ENCODE measurements around the gene GSTA4.

The GSTA4 gene, protein sequence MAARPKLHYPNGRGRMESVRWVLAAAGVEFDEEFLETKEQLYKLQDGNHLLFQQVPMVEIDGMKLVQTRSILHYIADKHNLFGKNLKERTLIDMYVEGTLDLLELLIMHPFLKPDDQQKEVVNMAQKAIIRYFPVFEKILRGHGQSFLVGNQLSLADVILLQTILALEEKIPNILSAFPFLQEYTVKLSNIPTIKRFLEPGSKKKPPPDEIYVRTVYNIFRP

DNA sequence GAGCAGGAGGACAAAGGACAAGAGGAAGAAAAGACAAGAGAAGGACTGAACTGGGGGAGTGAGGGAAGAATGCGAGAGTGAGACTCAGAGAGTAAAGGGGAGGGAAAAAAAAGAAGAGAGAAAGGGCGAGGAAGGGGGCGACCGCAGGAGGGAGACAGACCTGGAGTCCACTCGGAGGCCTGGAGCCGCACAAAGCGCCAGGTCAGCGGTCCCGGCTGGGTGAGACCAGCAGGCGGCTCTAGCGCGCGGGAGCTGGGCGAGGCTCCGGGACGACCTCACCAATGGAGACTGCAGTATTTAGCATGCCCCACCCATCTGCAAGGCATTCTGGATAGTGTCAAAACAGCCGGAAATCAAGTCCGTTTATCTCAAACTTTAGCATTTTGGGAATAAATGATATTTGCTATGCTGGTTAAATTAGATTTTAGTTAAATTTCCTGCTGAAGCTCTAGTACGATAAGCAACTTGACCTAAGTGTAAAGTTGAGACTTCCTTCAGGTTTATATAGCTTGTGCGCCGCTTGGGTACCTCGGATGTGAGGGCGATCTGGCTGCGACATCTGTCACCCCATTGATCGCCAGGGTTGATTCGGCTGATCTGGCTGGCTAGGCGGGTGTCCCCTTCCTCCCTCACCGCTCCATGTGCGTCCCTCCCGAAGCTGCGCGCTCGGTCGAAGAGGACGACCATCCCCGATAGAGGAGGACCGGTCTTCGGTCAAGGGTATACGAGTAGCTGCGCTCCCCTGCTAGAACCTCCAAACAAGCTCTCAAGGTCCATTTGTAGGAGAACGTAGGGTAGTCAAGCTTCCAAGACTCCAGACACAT, at the start of gene GSTA4:
TSS of gene GSTA4 (minus strand) at position 196 of the 824 bp plus-strand sequence. CDS start 1,041 bp downstream, outside the sequence.
- peak; percentile 98 for DNase-seq

DNA sequence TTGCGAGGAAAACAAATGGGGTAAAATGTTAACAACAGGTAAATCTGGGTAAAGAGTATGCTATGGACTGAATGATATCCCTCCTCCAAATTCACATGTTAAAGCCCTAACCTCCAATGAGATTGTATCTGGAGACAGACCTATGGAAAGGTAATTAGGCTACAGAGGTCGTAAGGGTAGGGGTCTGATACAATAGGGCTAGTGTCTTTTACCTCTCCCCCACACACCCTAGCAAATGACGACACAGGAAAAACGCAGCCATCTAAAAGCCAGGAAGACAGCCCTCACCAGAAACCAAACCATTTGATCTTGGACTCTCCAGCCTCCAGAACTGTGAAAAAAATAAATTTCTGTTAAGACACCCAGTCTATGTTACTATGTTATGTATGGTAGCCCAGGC, 49.5 kb upstream of the GSTA4 start:
- DNase-seq = no peak

DNA sequence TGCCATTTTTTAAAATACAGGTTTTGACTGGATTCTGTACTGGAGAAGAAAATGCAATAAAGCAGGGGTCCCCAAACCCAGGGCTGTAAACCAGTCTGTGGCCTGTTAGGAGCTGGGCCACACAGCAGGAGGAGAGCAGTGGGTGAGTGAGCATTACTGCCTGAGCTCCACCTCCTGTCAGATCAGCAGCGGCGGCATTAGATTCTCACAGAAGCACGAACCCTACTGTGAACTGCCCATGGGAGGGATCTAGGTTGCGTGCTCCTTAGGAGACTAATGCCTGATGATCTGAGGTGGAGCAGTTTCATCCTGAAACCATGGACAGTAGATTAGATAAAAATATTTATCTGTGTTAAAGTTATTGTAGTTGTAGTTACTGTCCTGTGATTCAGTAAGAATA, 49.0 kb upstream of the GSTA4 start:
- DNase-seq = no peak

DNA sequence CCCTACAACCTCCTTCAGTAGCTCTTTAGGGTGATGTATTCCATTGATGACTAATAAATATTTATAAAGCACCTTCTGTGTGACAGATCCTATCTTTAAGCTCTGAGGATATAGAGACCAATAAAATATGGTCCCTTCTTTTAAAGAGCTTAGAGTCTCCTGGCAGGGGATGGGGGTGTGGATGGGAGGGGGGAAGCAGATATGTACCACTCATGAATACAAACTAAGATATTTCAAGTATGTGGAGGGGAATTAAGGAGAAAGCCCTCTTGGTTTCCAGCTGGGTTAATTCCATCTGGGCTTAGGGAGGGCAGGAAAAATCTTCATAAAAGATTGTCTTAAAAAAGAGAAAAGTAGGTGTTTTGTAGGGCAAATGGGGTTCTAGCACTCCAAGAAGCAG, 48.5 kb upstream of the GSTA4 start:
- DNase-seq = no peak

DNA sequence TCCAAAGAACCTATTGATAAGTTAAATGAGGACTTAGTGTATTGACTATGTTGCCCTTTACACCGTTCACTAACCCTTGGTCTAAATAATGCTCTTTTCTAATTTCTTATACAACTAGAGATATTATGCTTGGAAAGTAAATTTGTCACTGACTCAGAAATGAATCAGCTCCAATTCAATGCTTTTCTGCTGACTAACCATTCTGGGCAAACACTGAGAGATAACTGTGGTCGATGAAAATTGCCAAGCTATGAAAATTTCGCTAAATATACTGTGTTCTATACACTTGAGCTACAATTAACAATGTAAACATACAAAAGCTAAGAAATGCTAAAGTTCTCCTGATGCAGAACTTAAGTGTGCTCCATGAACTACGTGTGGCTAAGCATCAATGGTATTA, 47.0 kb upstream of the GSTA4 start:
- DNase-seq = no peak

DNA sequence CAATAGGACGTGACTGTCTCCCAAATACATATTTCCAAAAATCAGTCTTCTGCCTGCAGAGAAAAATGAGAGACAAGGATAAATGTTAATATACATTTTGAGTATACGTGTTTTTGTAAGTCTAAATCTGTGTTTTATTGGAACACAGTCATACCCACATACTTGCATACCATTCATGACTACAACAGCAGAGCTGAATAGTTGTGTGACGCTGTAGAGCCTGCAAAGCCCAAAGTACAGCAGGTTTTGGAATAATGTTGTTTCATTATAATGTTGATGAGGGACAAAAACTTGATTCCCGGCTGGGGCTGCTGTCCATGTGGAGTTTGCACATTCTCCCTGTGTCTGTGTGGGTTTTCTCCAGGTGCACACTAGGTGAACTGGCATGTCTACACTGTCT, 46.3 kb upstream of the GSTA4 start:
- no peak for DNase-seq

DNA sequence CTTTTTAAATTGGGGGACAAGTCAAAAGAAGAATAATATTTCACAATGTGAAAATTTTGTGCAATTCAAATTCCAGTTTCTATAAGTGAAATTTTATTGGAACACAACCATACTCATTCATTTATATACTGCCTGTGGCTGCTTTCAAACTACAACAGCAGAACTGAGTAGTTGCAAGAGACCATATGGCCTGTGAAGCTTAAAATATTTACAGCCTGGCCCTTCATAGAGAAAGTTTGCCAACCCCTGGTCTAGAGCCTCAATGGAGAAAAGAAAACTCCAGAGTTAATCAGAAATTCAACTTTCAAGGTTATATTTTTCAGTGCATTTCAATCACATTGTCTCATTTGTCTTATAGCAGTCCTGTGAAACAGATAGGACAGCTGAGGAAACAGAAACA, 43.5 kb upstream of the GSTA4 start:
- DNase-seq = no peak

DNA sequence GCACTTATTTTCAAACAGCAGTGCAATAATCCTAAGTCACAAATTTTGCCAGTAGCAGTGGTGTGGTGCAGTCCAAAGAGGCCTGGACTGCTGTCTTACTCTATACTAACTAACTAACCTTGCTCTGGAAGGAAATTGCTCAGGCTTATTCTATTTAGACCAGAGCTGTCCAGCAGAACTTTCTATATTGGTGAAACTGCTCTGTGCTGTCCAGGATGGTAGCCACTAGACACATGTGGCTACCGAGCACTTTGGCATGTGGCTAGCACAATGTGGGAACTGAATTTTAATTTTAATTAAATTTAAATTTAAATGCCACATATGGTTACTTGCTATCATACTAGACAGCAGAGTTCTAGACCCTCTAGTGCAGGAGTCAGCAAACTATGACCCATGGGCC, 43.1 kb upstream of the GSTA4 start:
- DNase-seq = no peak

DNA sequence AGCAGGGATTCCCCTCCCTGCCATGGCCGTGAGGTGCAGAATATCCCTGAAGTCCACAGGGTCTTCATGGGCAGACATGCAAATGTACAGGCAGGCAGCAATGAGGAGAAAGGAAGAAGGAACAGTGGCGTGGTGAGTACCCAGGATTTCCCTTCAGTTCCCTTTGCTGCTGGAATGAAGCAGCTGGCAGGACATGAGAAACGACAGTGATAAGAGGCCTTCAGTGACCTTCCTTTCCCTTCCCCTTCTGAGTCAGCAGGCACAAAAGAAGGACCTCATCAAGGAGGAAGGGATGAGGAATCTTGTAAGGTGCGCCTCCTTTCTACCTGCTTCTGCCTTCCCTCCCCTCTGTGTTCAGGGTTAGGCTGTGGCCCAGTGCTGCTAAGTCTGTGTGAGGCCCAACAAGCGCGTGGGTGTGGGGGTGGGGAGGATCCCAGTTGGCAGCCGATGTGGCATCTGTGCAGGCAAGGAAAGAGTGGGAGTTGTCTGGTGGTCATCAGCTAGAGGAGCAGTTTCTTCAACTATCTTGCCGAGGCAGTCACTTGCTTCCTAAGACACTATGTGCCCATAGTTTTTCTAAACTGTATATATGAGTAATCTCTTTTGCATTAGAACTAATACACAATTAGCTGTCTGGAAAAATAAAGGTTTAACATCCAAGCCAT, 40.6 kb upstream of the GSTA4 start:
- DNase-seq = no peak

DNA sequence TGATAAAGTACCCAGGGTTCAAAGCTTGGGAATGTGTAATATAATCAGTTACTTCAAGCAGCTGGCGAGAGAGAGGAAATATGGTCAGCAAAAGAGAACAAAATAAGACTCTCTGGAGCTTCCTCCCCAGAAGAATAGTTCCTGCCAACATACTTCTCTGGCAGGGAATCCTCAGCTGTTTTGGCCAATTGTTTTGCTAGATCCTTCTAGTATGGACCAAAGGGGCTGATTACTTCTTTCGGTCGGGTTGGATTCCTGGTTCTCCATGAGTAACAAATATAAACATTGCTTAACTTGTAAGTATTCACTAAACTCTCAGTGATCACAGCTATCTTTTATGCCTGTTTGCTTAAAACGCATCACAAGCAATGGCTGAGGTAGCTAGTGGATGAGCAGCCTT, 38.7 kb upstream of the GSTA4 start:
- peak; percentile 32 for DNase-seq

DNA sequence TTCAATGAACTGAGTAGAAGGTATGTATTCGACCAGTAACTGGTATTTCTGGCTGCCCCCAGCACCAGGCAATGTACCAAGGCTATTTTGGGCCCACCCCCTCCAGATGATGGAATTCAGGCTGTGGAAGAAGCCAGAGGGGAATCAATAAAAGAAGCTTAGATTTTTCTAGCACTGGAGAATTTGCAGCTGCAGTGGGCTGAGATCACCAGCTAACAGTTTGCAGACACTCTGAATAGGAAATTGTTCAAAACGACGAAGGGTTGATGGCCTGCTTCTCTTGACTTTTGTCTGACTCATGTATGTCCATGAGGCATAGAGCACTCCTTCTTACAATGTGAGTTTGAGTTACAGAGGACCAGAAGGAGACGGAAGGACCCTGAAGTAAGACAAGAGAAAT, 37.8 kb upstream of the GSTA4 start:
- DNase-seq = peak; percentile 53

DNA sequence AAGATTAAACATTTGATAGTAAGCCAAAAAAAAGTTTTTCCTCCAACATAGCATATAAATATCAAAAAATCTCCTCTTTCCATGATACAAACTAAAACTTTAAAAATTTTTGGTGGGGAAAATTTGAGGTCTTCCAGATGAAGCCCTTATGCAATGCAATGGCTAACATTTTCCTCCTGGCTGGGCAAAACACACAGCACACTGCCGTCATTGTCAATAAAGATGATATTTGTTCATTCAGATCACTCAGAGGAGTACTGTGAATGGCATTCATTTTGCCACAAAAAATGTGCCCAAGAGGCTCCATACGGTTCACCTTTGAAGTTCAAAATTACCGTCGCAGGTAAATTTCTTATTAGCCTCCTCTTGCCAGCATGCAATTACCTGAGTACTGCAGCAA, 36.2 kb upstream of the GSTA4 start:
- no peak for DNase-seq

DNA sequence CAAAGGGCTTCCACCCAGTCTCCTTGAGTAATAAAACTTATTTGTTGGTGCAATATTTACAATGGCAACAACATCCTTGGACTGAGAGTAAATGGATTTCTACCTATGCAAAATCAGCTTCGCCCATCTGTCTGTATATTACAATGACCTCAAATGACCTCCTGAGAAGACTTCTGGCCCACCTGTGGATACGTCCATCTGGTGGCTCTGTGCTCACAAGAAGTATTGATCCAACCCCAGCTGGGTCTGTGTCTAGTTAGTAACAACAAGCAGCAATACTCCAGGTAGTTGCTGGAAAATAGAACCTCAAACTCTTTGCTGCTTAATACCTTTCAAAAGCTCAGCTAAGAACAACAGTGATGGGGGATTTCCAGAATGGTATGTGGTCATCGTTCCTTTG, 34.7 kb upstream of the GSTA4 start:
- DNase-seq = no peak

DNA sequence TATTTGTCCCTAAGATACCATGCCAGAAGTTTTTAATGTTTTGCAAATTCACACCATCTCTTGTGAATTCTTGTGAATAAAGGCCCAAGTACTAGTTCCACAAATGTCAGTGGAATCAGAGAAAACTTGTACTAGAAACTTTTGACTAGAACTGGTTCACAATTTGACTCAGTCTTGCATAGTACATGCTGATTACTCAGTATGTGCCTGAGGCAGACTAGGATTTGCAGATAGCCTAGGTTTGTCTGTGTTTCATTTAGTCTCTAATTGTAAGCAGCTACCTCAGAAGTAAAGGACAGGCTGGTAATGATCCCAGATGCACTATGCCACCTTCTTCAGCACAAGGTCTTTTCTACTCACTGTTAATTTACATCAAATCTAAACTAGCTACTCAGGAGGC, 34.2 kb upstream of the GSTA4 start:
- DNase-seq = no peak

DNA sequence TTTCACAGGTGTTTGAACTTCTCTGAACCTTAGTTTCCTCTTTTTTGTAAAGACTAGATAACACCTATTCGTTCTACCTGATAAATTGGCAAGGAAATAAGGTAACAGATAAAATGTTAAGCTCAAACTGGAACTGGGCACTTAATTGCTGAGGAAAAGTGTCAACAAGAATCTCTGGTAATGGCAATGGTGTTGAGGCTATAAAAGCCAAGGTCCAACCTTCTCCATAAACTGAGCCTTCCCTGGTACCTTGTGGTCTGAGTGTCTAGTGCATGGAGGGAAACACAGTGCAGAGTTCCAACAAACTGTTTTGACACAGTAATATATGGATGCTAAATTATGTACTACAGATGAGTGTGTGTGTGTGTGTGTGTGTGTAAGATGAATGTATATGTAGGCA, 33.4 kb upstream of the GSTA4 start:
- no peak for DNase-seq

DNA sequence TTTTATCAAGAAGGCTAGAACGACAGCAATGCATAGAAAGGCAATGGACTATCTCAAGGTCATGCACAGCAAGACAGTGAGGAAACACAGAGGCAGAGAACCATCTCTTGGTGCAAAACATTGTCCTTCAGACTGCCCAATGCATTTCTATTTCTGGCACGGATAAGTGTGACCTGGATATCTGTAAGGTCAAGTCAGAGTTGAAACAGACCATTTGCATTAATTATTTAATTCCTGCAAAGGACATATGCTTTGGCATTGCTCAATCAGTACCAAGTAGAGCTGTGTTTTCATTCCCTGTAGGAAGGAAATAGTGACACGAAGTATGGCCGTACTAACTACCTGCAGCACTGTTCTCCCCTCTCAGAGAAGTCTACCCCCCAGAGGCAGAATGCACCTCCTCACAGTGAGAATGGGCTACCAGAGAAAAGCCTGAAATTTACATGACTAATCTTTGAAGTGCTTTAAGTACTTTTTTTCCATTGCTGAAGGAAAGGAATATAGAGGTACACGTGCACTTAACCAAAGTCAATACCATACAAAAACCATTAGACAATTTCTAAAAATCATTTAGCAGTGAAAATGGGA, 32.1 kb upstream of the GSTA4 start:
- DNase-seq = no peak

DNA sequence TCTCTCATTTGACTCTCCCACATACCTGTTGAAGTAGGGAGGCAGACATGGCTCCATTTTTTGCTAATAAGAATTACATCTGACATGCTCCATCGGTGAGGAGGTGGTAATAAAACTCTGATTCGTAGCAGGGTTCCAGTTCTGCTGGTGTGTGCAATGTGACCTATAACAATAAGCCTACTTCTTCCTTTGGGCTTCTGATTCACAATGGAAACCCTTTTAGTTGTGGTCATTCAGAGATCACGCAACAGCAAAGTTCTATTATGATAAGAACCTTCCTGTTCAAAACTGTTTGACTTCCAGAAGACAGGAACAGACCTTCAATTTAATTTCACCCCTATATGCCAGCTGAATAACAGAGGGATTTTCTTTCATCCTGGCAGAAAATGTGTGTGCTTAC, 31.4 kb upstream of the GSTA4 start:
- DNase-seq = no peak

DNA sequence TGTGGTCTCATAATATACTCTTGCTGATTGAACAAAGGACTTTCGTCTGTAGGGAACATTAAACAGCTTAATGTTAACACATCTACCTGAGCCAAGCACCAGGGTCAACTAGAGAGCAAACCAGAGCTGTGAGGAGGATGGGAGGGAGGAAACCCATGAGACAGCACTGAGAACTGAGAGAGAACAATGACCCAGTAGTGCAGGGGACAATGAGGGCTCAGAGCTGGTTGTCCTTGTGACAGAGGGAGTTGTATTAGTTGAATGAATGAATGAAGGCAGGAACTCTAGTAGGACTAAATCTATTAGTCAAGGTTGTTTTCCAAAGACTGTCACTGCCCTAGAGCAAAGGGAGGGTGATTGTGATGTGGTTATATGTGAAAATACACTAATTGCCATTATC, 28.2 kb upstream of the GSTA4 start:
- no peak for DNase-seq

DNA sequence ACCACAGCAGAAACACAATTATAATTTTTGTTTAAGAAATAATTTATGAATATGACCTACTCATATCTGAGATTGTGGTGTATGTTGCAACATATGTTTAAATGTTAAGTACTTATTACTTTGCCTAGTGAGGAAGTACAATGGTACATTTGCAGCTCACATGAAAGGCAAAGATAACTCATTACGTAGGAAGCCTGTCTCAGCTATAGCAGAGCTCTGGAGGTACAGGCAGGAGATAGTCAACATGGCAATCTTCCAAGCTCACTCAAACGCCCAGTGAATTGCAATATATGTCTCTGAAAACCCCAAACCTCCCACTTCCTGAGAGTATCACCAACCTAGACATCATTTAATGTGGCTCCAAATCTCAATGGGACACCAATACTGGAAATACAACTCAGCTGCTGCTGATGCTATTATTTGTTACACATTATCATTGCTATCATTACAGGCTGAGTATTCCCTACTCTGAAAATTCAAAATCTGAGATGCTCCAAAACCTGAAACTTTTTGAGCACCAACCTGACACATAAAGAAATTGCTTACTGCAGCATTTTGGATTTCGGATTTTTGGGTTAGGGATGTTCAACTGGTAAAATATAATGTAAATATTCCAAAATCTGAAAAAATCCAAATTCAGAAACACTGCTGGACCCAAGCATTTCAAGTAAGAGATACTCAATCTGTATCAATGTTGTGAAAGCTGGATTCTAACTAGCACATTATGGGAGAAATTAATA, 25.1 kb upstream of the GSTA4 start:
- DNase-seq = no peak

DNA sequence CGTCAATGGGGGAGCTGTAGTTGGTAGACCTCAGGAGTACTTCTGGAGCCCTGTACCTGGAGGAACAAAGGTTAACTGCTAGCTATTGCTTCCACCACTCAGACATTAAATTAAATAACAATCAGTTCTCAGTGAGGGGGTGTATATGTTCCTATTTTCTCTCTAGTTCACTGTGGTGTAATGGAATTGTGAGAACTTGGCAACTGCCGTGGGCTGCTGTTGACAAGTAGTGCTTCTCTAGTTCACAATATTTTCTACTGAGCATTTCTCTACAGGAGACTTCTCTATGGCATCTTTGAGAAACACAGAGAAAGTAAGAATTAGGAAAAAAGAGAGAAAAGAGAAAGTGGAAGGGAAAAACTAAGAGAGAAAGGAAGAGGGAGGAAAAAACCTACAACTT, 23.4 kb upstream of the GSTA4 start:
- no peak for DNase-seq

DNA sequence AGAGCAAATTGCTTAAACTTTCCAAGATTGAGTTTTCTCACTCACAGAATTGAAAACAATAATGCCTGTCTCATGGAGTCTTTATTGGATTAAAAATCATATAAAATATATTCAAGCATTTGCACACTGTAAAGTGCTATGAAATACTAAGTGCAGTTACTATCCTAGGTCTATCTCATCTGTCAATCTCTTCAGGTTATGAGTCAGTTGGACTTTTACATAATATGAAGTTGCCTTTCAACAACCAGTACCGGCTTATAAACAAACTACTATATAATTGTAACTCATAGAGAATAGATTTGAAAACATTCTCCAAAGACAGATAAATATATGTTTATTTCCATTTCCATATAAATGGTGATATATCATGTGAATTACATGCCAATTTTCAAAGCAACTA, 20.4 kb upstream of the GSTA4 start:
- no peak for DNase-seq

DNA sequence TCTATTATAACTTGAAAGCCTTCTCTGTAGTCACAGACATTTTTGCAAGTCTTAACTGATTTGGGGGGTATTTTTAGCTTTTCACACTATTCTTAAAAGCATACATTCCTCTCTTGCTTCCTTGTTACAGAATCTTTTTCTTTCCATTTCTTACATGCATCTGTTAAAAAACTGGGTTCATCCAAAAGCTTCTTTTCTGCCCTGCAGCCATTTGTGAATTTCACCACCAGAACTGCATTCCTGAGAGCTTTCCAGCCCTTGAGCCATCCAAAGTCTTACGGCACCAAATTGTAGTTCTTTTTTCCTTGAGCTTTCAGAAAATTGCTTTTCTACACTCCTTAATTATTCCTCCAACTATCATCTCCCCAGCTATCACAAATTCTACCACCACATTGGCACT, 19.7 kb upstream of the GSTA4 start:
- no peak for DNase-seq

DNA sequence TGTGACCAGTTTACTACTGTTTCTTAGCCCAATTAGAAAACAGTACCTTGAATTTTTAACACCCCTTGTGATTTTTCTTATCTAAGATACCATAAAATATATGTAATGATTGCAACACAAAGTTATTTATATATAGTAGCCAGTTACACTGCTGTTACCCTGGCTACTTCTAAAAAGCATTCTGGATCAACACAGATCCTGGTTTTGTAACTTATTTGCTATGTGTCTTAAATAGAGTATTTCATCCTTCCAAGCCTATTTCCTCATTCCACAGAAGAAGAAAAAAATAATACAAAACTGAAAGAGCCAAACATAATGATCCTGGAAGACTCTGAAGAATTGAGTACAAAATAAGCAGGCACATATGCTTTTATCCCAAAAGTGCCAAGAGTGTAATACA, 19.0 kb upstream of the GSTA4 start:
- DNase-seq = no peak

Measured in left hindlimb (tissue), 1 donor.